ENCODE results near the gene P4HA2.

GRCh38 chr5:132266836-132267160 is 39.1 kb upstream of the P4HA2 start:
- TF ChIP-seq, protein P1, sequence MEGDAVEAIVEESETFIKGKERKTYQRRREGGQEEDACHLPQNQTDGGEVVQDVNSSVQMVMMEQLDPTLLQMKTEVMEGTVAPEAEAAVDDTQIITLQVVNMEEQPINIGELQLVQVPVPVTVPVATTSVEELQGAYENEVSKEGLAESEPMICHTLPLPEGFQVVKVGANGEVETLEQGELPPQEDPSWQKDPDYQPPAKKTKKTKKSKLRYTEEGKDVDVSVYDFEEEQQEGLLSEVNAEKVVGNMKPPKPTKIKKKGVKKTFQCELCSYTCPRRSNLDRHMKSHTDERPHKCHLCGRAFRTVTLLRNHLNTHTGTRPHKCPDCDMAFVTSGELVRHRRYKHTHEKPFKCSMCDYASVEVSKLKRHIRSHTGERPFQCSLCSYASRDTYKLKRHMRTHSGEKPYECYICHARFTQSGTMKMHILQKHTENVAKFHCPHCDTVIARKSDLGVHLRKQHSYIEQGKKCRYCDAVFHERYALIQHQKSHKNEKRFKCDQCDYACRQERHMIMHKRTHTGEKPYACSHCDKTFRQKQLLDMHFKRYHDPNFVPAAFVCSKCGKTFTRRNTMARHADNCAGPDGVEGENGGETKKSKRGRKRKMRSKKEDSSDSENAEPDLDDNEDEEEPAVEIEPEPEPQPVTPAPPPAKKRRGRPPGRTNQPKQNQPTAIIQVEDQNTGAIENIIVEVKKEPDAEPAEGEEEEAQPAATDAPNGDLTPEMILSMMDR (IDR thresholded peaks at IDR 0.05): no peak
- TF ChIP-seq POLR2A (IDR thresholded peaks at IDR 0.05): no peak

All from Peyer's patch (tissue), 4 donors.